ENCODE data around the gene HCST. TPM values are rescaled to one million over a fixed set of nuclear protein-coding genes. Genes with fewer than 3 reads are reported as not detected.

HCST gene
- total and polyA plus RNA-seq, 9 donors = 0.92 to 9.2 (median 5.6) TPM

GRCh38 chr19:35903550-35904179 is 1.3 kb downstream of the HCST start:
- Histone ChIP-seq H3K36me3 (no peaks in the 10 kb centered on the region), H3K4me1 (ENCODE audit: insufficient read depth) (peaks cover 6% of the 10 kb centered on the region), H3K27ac (peak overlapping the region in 1 of 2 donors; percentile 31), H3K9me3 (no peaks in the 10 kb centered on the region), H3K27me3 (no peaks in the 10 kb centered on the region), H3K4me3 (no peak overlapping the region)
- WGBS, 3 donors = 1 to 2% (median 1%) methylated on average over 24 of the region's 24 CpGs
- peak; percentile 53 to 74 (median 67) for DNase-seq
- intact Hi-C loops (cut with DNase I) = no loop called here
- no peak for TF ChIP-seq POLR2A (IDR thresholded peaks at IDR 0.05)
- no peak for TF ChIP-seq EP300 (IDR thresholded peaks at IDR 0.05)
- TF ChIP-seq CTCF (IDR thresholded peaks at IDR 0.05) = no peak

DNA sequence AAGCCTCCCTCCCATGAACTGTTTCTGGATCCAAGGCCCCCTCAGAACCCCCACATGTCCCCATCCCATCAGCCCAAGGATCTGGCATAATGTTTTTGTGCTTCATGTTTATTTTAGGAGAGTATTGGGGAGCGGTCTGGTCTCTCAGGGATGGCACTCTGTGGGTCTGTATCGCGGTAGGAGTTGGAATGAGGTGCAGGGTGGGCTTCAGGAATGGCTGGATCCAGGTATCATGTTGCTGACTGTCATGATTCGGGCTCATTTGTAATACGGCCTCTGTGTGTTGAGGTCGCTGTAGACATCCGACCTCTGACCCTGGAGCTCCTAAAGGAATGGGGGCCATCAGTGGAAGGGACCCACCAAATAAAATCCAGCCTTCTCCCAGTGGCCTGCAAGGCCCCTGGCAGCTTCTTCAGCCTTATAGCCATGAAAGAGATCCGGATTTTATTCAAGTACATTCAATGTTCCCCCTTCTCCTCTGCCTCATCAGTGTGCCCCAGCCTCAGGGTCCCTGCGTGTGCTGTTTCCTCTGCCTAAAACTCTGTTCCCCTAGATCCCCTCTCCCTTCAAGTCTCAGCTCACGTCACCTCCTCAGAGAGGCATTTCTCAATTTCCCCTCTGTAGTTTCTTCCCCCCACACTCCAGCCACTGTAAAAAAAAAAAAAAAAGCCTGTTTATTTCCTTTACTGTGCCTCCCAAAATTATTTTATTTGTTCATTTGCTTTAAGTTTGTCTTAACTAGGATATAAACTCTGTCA is 2.2 kb downstream of the HCST start:
- TF ChIP-seq POLR2A (IDR thresholded peaks at IDR 0.05) (no peak), CTCF (IDR thresholded peaks at IDR 0.05) (no peak), EP300 (IDR thresholded peaks at IDR 0.05) (no peak)
- Histone ChIP-seq H3K9me3 (no peaks in the 10 kb centered on the region), H3K36me3 (no peaks in the 10 kb centered on the region), H3K4me3 (no peak overlapping the region), H3K4me1 (ENCODE audit: insufficient read depth) (peaks cover 6% of the 10 kb centered on the region), H3K27ac (no peak overlapping the region), H3K27me3 (no peaks in the 10 kb centered on the region)
- 81 to 87% (median 87%) methylated on average over 10 of the region's 10 CpGs for WGBS, 3 donors
- DNase-seq = no peak
- intact Hi-C loops (cut with DNase I) = no loop called here

GRCh38 chr19:35905178-35905727 is 2.9 kb downstream of the HCST start:
- no peaks in the 10 kb centered on the region for H3K27me3 ChIP-seq
- H3K4me3 ChIP-seq = no peak overlapping the region
- no peak overlapping the region for H3K27ac ChIP-seq
- no peak for DNase-seq
- H3K4me1 ChIP-seq (ENCODE audit: insufficient read depth) = peaks cover 6% of the 10 kb centered on the region
- WGBS, 3 donors = 65 to 76% (median 68%) methylated on average over 6 of the region's 6 CpGs
- no peaks in the 10 kb centered on the region for H3K9me3 ChIP-seq
- no peak for TF ChIP-seq CTCF (IDR thresholded peaks at IDR 0.05)
- no peak for TF ChIP-seq EP300 (IDR thresholded peaks at IDR 0.05)
- no peak for TF ChIP-seq POLR2A (IDR thresholded peaks at IDR 0.05)
- H3K36me3 ChIP-seq = no peaks in the 10 kb centered on the region
- intact Hi-C loops (cut with DNase I) = no loop called here

GRCh38 chr19:35907377-35907745 is 5.0 kb downstream of the HCST start:
- DNase-seq = no peak
- H3K4me1 ChIP-seq (ENCODE audit: insufficient read depth) = peaks cover 3% of the 10 kb centered on the region
- H3K4me3 ChIP-seq = no peak overlapping the region
- no peak overlapping the region for H3K27ac ChIP-seq
- 48 to 50% (median 48%) methylated on average over 12 of the region's 12 CpGs for WGBS, 3 donors
- TF ChIP-seq CTCF (IDR thresholded peaks at IDR 0.05) (no peak), POLR2A (IDR thresholded peaks at IDR 0.05) (no peak), EP300 (IDR thresholded peaks at IDR 0.05) (no peak)
- H3K9me3 ChIP-seq = no peaks in the 10 kb centered on the region
- no peaks in the 10 kb centered on the region for H3K36me3 ChIP-seq
- H3K27me3 ChIP-seq = no peaks in the 10 kb centered on the region
- intact Hi-C loops (cut with DNase I) = no loop called here

Measured in ovary (tissue), 9 donors.